Astrocyte of the spinal cord (primary cell): ENCODE measurements around the gene PTPA.
A peak's percentile ranks its signal among the peaks of the same experiment; 100 is the strongest.

Source experiments
- DNase-seq: peaks from one replicate; pipeline ENCODE4 v3.0.0; 2011; ENCODE audit warnings: low read depth, low spot score
- H3K4me3 ChIP-seq: 2 replicates; pipeline ENCODE4 v1.5.1; 2011; ENCODE audit warnings: low read depth, mild to moderate bottlenecking, low read length, moderate library complexity
- CTCF ChIP-seq: IDR thresholded peaks from 2 replicates; pipeline ENCODE4 v1.5.1; 2012; ENCODE audit warnings: low read depth, mild to moderate bottlenecking, low read length, inconsistent platforms
- in situ Hi-C: cut with HindIII; loops from 2 replicates; pipeline ENCODE4 v1.10.0; 2017; ENCODE audit warnings: low sequenced_read_pairs

PTPA gene

DNA sequence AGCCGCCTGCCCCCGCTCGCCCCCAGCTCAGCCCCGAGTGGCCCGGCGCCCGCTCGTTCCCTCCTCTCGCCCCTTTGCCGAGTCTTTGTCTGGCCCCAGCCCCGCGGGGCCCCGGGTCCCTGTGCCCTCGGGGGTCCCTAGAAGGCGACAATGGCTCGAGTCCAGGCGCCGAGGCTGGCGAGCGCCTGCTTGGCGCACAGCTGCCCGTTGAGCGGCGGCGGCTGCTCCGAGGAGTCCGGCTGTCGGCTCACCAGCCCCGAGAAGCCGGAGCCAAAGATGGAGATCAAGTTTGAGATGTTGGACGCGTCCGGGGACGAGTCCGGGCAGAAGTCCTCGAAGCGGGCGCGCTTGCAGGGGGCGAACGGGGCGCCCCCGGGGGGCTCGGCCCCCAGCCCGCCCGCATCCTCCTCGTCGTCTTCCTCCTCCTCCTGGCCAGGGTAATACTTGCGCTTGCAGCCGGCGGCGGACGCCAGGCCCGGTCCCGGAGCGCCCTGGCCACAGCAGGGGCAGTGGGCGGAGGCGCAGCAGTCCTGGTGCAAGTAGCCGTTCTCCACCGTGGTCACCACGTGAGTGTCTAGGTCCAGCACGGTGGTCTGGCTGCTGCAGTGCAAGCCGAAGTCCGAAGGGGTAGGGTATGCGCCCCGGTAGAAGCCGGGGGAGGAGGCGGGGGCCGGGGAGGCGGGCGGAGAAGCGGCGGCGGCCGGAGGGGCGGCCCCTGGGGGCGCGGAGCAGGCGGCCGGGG is 65.7 kb downstream of the PTPA start:
- peak overlapping the region; percentile 80 for H3K4me3 ChIP-seq
- no peak for TF ChIP-seq CTCF
- in situ Hi-C loops = no loop called here
- peak; percentile 49 for DNase-seq

DNA sequence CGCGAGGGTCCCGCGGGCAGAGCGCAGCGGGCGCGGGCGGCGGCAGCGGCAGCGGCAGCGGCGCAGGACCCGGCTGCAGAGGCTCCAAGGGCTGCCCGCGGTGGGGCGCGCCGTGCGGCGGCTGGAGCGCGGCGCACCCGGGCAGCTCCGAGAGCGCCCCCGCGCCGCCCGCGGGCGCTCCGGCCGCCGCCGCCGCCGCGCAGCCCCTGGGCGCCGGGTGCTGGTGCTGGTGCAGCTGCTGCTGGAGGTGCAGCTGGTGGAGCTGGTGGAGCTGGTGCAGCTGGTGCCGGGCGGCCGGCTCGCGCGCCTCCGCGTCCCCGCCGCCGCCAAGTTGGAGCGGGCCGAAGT is 66.2 kb downstream of the PTPA start:
- in situ Hi-C loops = no loop called here
- peak overlapping the region; percentile 80 for H3K4me3 ChIP-seq
- no peak for DNase-seq
- TF ChIP-seq CTCF = no peak

- in situ Hi-C loops = no loop called here
Observed at GRCh38 chr9:129177791-129178567, 66.8 kb downstream of the PTPA start, which contains the start of gene IER5L. Gene IER5L, minus strand, starts transcription at chr9:129178261. Its CDS starts 209 bp downstream, at chr9:129178052.

DNA sequence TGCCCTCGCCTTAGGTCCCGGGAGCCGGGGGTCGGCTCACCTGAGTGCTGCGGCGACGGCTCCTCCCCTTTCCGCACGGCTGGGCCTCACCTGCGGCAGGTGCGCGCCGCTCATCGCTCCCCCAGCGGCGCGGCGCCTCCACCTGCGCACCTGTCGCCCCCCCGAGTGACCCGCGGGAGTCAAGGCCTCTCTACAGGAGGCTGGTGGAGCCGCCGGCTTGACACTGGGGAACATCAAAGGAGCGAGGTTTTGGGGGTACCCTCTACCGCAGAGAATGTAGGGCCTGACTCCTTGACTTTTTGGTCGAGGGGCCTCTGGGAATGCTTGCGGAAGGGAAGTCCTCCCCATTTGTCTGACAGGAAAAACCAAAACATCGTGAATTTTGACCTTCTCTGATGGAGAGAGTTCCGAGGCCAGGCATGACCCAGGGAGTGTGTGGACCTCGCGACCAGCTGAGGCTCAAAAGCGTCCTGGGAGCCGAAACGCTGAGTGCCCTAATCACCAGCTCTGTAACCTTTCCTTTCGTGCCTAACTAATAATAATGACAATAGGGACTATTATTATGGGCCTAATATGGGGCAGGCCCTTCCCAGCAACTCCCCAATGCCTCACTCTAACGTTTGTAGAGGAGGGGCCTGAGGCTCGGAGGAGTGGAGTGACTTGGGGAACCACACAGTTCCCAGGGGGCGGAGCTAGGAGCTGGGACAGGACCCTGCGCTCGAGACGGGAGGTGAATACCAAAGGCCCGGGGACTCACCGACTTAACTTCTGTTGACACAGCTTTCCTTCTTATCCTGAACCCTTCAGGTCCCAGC is 67.6 kb downstream of the PTPA start:
- DNase-seq = no peak
- peak overlapping the region; percentile 5 for H3K4me3 ChIP-seq
- in situ Hi-C loops = no loop called here
- no peak for TF ChIP-seq CTCF

More at GRCh38 chr9:129177791-129178567, 66.8 kb downstream of the PTPA start, which contains the start of gene IER5L:
- peak within 1 kb of the TSS; percentile 80 for H3K4me3 ChIP-seq
- TF ChIP-seq CTCF = no peak
- DNase-seq = peak; percentile 97

DNA sequence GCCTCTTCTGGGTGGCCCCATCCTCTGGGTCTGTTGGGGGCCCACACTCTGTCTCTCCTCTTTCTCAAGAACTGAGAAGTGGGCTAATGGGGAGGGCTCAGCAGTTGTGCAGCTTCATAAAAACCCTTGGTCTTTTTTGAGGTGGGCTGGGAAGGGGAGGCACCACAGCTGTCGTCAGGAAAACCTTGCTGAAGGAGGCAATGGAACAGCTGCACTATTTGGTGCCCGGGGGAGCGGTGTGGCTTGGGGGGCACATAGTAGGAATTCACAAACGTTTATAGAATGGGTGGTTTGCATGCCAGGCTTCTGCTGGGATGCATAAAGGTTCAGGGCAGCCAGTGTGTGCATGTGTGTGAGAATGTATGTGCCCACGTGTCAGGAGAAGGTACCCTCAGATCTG is 70.0 kb downstream of the PTPA start:
- DNase-seq = no peak
- in situ Hi-C loops = no loop called here
- no peak for TF ChIP-seq CTCF
- no peak overlapping the region for H3K4me3 ChIP-seq

DNA sequence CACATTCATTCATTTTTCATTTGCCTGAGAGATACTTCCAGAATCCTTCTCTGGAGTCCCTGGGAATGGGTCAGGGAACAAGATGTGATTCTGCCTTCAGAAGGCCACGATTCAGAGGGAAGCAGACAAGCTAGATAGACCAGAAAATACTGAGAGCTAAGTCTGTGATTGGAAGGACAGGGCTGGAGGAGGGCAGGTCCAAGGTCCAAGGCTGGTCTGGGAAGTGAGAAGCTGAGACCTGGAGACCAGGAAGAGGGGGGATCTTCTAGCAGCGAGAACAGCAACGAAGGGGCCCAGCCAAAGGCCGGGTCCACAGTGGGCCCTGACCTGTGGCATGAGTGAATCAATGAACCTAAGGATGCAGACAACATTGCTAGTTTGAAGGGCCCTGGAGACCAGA is 70.9 kb downstream of the PTPA start:
- no peak overlapping the region for H3K4me3 ChIP-seq
- DNase-seq = no peak
- in situ Hi-C loops = no loop called here
- no peak for TF ChIP-seq CTCF
